Spleen (tissue), 11 donors: ENCODE data around the gene POLR3C. TPM values are rescaled to one million over a fixed set of nuclear protein-coding genes. Genes with fewer than 3 reads are reported as not detected.

Source experiments
- DNase-seq: peaks from one replicate; pipeline ENCODE4 v3.0.0-alpha.2; 2020
- H3K27ac ChIP-seq, 8 donors: fragments of 200-600 bp; sonication (generic) in 7 of 8; 1 replicate in 4 of 8; 2 replicates in 4 of 8; pipeline versions ENCODE4 v1.5.0 to v1.8.0; 2016 to 2021; ENCODE audit warnings: inconsistent platforms in 4 of 8, mild to moderate bottlenecking in 4 of 8, moderate library complexity in 1 of 8
- H3K27me3 ChIP-seq, 7 donors: fragments of 200-600 bp; sonication (generic) in 6 of 7; replicated peaks in 1 of 7; 1 replicate in 4 of 7; 2 replicates in 3 of 7; pipeline versions ENCODE4 v1.5.0 to v1.8.0; 2016 to 2021; ENCODE audit warnings: inconsistent platforms in 3 of 7, mild to moderate bottlenecking in 1 of 7
- H3K36me3 ChIP-seq, 6 donors: fragments of 200-600 bp; sonication (generic) in 5 of 6; 1 replicate in 4 of 6; 2 replicates in 2 of 6; pipeline versions ENCODE4 v1.5.0 to v1.8.0; 2016 to 2021; ENCODE audit warnings: inconsistent platforms in 2 of 6
- H3K4me1 ChIP-seq, 6 donors: fragments of 200-600 bp; sonication (generic) in 5 of 6; 1 replicate in 3 of 6; 2 replicates in 3 of 6; pipeline versions ENCODE4 v1.5.0 to v1.8.0; 2016 to 2021; ENCODE audit warnings: inconsistent platforms in 3 of 6
- H3K4me3 ChIP-seq, 8 donors: fragments of 200-600 bp; sonication (generic) in 7 of 8; 1 replicate in 4 of 8; 2 replicates in 4 of 8; pipeline versions ENCODE4 v1.5.0 to v1.8.0; 2016 to 2021; ENCODE audit warnings: inconsistent platforms in 4 of 8, mild to moderate bottlenecking in 4 of 8, moderate library complexity in 2 of 8
- H3K9me3 ChIP-seq, 8 donors: fragments of 200-600 bp; sonication (generic) in 7 of 8; 1 replicate in 4 of 8; 2 replicates in 4 of 8; pipeline versions ENCODE4 v1.5.0 to v1.8.0; 2016 to 2021; ENCODE audit warnings: inconsistent platforms in 4 of 8
- CTCF ChIP-seq, 11 experiments: fragments of 200-600 bp in 7 of 11; fragments of 450-650 bp in 4 of 11; sonication (generic) in 4 of 11; IDR thresholded peaks in 8 of 11; conservative IDR thresholded peaks in 3 of 11; 1 replicate in 7 of 11; 2 replicates in 4 of 11; pipeline versions ENCODE4 v1.4.0 to v1.8.0; 2016 to 2021; ENCODE audit warnings: antibody characterized with exemption in 11 of 11, inconsistent platforms in 4 of 11, mild to moderate bottlenecking in 1 of 11
- POLR2A ChIP-seq, 3 donors: fragments of 450-650 bp; IDR thresholded peaks; one replicate each; pipeline ENCODE4 v1.5.1; 2017; ENCODE audit warnings: antibody characterized with exemption in 3 of 3, mild to moderate bottlenecking in 1 of 3
- POLR2AphosphoS5 ChIP-seq, 3 donors: sonication (generic); formaldehyde crosslinking; IDR thresholded peaks; one replicate each; pipeline ENCODE4 v1.5.1; 2017; ENCODE audit warnings: antibody characterized with exemption in 3 of 3
- WGBS, 5 donors: extraction: QIAGEN DNeasy Blood & Tissue Kit in 3 of 5; methylation state at CpG; one replicate each; pipeline versions ENCODE4 v1.1.5 to v1.1.7; 2013 to 2018; 5-methylcytosine and 5-hydroxymethylcytosine counted together
- intact Hi-C: fragments of 100-400 bp; cut with DNase I; formaldehyde crosslinking; loops from one replicate; pipeline ENCODE4 v1.15.0; 2023; ENCODE audit warnings: low total_unique reads
- polyA plus RNA-seq, 3 donors: library from polyadenylated mRNA; stranded (reverse); fragments of 200-250 nt; gene quantifications; one replicate each; pipeline ENCODE4 v1.2.1, GENCODE V29; 2013
- total RNA-seq, 7 donors: library from RNA; depleted of rRNA in 3 of 7; stranded (reverse); fragments of >200 nt in 3 of 7; fragmentation: NEBNext Ultra II Directional in 4 of 7; extraction: Animal tissue kit (Norgen Biotek cat#: 25700) in 4 of 7; gene quantifications; one replicate each; pipeline versions ENCODE4 v1.1.0 to v1.2.1, GENCODE V29; 2016 to 2021
- donor health status: healthy with polysubstance abuse.
- donor health status: DM: no; HTN: no; CAD: no; lungs with moderate emphysema.
- donor health status: DM: no; HTN: no; CAD: no.
- donor health status: Bipolar disorder and iron deficiency.
- donor health status: healthy.
- donor health status: DM: no; HTN: no; CAD: no.
- donor health status: DM: yes; HTN: yes; CAD: no.

Gene POLR3C
- total and polyA plus RNA-seq, 10 donors, result 15.7 to 37.0 (median 29.8) TPM

GRCh38 chr1:145889722-145890121 is 65.7 kb downstream of the POLR3C start:
- intact Hi-C loops, result loop anchor here (5.0 kb wide), 1 partner anchor 123 kb away; no protein-coding TSS in a partner anchor
- TF ChIP-seq POLR2A (IDR thresholded peaks at IDR 0.05), result no peak
- TF ChIP-seq CTCF (IDR thresholded peaks at IDR 0.05 in 8 of 11, conservative IDR thresholded peaks at IDR 0.05 in 3 of 11), result no peak
- TF ChIP-seq POLR2AphosphoS5 (IDR thresholded peaks at IDR 0.05), result no peak

GRCh38 chr1:145891143-145891542 is 67.1 kb downstream of the POLR3C start:
- WGBS, 5 donors, result 63 to 92% (median 80%) methylated on average over 1 of the region's 1 CpG
- TF ChIP-seq CTCF (IDR thresholded peaks at IDR 0.05 in 8 of 11, conservative IDR thresholded peaks at IDR 0.05 in 3 of 11) (no peak), POLR2A (IDR thresholded peaks at IDR 0.05) (no peak), POLR2AphosphoS5 (IDR thresholded peaks at IDR 0.05) (no peak)
- intact Hi-C loops, result loop anchor here (5.0 kb wide), 1 partner anchor 121 kb away; no protein-coding TSS in a partner anchor
- H3K4me3 ChIP-seq, result no peak overlapping the region
- DNase-seq, result no peak
- no peaks in the 10 kb centered on the region for H3K27me3 ChIP-seq
- peaks cover 0 to 34% (median 20%) of the 10 kb centered on the region in 6 donors for H3K4me1 ChIP-seq
- no peaks in the 10 kb centered on the region for H3K9me3 ChIP-seq
- H3K27ac ChIP-seq, result peak overlapping the region in 7 of 8 donors; percentile 55 to 80 (median 74)
- no peaks in the 10 kb centered on the region for H3K36me3 ChIP-seq

More at GRCh38 chr1:145889722-145890121, 65.7 kb downstream of the POLR3C start:
- no peak overlapping the region for H3K4me3 ChIP-seq
- H3K27me3 ChIP-seq, result peaks cover 0 to 8% (median 0%) of the 10 kb centered on the region in 7 donors
- peaks cover 6 to 48% (median 30%) of the 10 kb centered on the region in 6 donors for H3K4me1 ChIP-seq
- no peak for DNase-seq
- no peaks in the 10 kb centered on the region for H3K36me3 ChIP-seq
- no peaks in the 10 kb centered on the region for H3K9me3 ChIP-seq
- H3K27ac ChIP-seq, result no peak overlapping the region
- 74 to 96% (median 76%) methylated on average over 3 of the region's 3 CpGs for WGBS, 5 donors

- H3K36me3 ChIP-seq, result no peaks in the 10 kb centered on the region
- H3K9me3 ChIP-seq, result no peaks in the 10 kb centered on the region
- peaks cover 0 to 27% (median 15%) of the 10 kb centered on the region in 6 donors for H3K4me1 ChIP-seq
- no peaks in the 10 kb centered on the region for H3K27me3 ChIP-seq
- intact Hi-C loops, result loop anchor here (5.0 kb wide), 1 partner anchor 120 kb away; no protein-coding TSS in a partner anchor
- 9 to 21% (median 15%) methylated on average over 6 of the region's 6 CpGs for WGBS, 5 donors
- peak; percentile 87 for DNase-seq
- TF ChIP-seq POLR2AphosphoS5 (IDR thresholded peaks at IDR 0.05) (peak in 2 of 3 donors; percentile 52 to 63), POLR2A (IDR thresholded peaks at IDR 0.05) (no peak), CTCF (IDR thresholded peaks at IDR 0.05 in 8 of 11, conservative IDR thresholded peaks at IDR 0.05 in 3 of 11) (peak; percentile 76 to 91 (median 85))
- no peak overlapping the region for H3K4me3 ChIP-seq
- H3K27ac ChIP-seq, result peak overlapping the region; percentile 44 to 80 (median 72)
Observed at GRCh38 chr1:145891587-145892485, 67.8 kb downstream of the POLR3C start.
